NCI-H1092 treated with DMSO at 0.1 percent for 48 hours (cell line): ENCODE data around the gene RAD21L1.
"Not testable (repeated sequence)": the region's sequence is repeated elsewhere in the genome, so short reads cannot be mapped to it uniquely, and the experiment has no call there.

Experiments
- DNase-seq: peaks from one replicate; lab custom pipeline; 2025; lab: John Stamatoyannopoulos, UW

Gene RAD21L1

DNA sequence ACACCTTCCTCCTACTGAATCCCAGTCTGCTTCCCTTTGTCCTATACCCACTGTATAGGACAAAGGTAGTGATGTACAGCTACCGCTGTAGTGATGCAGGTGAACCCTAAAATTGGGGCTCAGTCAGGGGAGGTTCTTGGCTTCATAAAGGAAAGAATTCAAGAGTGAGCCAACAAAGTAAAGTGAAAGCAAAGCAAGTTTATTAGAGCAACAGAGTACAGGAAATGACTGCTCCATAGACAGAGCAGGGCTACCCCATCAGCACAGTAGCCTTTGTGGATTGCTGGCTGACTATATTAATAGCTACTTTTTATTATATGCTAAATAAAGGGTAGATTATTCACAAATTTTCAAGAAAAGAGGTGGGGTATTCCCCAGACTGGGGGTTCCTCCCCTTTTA lies 25.9 kb upstream of the RAD21L1 start:
- no peak for DNase-seq

DNA sequence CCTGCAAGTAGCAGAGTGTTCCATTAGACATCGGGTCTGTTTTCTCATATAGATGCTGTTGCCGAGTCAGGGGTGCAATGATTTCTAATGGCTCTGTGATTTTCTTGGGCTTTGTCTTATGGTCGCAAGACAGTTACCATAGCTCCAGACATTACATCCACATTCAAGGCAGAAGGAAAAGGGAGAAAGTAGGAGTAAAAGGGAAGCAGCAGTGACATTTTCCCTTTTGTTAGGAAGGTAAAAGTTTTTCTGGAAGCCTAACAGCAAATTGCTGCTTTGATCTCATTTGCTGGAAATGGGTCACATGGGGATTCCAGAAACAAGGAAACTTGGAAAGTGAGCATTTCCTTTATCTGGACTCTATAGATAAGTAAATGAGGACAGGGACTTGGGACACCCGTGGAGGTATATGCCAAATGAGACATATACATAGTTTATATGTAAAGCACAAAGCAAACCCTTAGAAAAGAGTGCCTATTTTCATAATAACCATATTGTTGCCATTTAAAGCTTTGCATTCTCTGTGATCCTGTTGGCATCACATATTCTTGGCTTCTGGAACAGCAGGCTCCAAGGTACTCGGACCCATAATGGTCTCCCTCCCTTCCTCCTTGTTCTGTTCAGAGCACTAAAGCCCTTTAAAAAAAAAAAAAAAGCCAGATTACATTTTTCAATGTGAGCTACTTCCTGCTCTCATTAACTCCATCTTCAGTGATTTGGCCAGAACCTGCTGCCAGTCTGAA lies 22.9 kb upstream of the RAD21L1 start, which contains the start of gene C20orf202:
C20orf202 (plus strand) TSS at position 693 of the 743 bp plus-strand sequence. CDS start 132 bp downstream, outside the sequence.
- DNase-seq = no peak

DNA sequence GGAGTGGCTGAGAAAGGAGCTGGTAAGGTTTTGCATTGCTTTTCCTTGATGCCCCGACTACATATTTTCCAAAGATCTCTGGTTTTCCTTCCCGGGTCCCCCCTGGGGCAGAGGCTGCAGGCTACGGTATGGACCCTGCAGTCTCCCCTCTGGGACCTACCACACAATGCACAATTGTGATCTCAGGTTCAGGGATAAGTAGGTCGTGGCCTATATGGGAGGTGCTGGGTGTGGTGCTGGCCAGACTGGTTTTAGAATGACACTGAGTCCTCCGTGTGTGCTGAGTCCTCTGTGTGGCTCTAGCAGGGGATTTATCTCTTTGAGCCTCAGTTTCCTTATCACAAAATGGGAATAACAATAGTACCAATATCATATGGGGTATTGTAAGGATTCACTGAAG lies 22.2 kb upstream of the RAD21L1 start:
- no peak for DNase-seq

DNA sequence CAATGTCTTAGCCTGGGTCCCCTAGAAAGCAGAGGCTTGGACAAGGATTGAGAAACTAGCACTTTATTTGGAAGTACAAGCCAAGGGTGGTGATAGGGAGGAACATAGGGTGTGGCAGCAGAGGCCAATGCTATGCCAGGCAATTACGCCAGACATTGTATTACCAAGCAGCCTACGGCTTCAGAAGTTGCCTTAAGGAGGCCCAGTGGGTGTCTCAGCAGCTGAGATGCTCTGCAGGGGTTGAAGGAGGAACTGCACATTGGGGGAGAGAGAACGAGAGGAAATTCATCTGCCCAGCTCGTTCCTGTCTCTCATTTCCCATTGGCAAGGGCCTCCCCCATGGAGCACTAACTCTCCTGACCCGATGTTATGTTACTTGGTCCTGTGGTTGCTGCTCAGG lies 21.7 kb upstream of the RAD21L1 start:
- no peak for DNase-seq

DNA sequence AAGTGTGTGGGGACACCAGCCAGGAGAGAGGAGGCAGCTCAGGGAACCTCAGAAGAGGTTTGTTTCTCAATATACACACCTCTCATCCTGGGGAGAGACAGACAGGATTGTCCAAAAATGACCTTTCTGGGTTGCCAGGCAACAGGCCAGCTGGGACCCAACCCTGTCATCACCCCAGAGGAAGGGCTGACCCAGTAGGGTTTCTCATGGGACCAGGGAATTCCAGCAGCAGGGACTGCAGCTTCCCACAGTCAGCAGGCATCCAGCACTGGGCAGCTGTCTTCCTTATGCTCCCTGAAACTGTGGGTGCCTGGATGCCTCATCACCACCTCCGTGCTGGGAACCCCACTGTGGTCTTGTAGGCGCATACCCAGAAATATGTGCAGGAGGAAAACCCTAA lies 21.3 kb upstream of the RAD21L1 start:
- no peak for DNase-seq

DNA sequence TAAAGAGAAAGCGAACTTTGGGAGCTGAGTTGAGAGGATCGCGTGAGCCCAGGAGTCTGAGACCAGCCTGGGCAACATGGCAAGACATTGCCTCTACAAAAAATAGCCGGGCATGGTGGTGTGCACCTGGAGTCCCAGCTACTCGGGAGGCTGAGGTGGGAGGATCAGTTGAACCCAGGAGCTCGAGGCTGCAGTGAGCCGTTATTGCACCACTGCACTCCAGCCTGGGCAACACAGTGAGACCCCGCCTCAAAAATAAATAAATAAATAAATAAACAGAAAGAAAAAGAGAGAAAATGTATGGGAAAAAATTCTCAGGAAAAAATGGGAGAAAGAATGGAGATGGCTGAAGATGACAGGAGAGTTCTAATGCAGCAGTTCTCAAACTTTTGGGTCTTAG lies 20.0 kb upstream of the RAD21L1 start:
- no peak for DNase-seq

DNA sequence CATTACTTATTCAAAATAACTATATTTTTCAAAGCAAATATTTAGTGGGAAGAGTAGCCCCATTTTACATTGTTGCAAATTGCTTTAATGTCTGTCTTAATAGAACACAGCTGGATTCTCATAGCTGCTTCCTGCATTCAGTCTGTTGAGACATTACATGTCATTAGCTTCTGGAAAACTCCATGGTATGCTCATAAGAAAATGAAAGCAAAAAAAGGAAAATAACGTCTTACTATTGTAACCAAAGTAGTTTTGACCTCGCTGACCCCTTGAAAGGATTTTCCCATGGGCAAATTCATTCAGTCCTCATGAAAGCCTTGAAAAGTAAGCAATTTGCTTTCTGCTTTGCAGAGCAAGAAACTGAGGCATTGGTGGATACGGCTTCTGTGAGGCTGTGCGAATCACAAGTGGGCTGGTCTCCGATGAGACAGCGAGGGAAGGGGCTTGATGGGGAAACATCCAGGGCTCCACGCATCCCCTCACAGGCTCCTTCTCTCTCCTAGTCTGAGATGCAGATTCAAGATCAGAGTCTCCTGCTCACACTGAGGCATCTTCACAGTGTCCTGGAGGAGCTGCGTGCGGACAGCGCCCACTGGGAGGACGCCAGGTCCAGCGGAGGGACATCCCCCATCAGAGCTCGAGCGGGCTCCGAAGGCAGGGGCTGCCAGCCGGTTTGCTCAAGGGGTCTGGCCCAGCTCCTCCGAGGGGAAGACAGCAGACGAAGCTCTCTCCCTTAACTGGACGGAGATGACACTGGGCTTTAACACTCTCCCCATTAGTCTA lies 19.3 kb upstream of the RAD21L1 start:
- no peak for DNase-seq

DNA sequence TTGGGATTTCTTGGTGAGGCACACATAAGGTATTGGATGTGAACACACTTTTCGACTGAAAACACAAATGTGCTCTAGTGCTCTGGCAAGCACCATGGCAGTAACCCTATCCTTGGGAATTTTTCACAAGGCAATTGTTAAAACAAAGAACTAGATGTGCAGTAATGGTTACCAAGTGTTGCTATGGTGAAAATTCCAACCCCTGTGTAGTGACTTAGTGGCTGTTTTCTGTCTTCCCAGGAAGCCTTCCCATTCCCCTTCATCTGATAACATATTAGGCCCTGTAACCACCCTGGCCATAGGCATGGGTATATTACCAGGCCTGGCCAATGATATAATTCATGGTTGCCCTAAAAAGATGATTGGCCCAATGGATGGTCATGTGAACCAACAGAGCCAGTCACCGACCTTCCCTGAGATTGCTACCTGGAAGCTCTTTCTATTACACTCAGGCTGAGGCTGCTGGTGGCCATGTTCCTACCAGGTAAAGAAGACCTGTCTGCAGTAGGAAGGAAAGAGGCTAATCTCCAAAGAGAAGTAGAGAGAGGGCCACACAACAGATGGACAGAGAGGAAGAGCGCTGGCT lies 18.5 kb upstream of the RAD21L1 start:
- DNase-seq = no peak

DNA sequence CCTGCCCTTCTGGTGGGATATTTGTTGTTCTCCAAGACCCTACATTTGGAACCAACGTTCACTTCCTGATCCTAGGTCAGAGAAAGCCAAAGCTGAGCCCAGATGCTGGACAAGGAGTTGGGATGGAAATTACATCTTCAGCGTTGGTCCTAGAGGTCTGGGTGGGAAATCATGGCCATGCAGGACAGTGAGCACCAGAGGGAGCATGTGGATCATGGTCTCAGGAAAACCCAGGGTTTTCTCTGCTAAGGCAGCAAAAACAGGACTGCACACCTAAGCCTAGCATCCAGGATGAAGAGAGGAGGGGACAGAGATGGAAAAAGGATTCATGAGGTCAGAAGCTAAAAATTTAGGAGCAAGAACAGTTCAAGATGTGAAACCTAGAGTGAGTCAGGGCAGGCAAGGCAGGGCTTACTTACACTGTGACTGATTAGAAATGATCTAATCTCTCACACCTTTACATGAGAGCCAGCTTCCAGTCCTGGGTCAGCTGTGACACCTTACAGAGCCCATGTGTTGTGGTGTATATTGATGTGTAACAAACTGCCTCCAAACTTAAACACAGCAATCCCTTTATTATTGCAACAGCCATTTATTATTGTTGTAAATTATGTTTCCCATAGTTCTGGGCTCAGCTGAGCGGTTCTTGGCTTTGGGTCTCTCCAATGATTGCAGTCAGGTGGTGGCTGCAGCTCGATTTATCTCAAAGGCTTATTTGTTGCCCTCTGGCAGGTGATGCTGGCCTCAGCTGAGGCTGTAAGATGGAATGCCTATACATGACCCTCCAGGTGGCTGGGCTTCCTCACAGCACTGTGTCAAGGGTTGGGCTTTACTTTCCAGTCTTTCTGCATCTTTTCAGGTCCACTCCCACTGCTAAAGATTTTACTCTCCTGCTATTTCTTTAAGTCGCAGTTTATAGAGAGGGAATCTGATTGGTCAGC lies 16.1 kb upstream of the RAD21L1 start:
- no peak for DNase-seq

DNA sequence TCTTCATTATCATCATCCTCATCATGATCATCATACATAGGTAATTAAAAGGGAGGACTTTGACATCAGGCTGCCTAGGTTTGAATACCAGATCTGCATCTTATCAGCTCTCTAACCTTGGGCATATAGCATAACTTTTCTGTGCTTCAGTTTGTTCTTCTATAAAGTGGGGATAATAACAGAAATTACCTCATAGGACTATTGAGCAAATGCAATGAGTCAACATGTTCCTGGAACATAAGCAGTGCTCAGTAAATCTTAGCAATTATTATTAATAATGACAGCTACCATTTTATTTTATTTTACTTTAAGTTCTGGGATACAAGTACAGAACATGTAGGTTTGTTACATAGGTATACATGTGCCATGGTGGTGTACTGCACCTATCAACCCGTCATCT lies 15.3 kb upstream of the RAD21L1 start:
- DNase-seq = no peak

DNA sequence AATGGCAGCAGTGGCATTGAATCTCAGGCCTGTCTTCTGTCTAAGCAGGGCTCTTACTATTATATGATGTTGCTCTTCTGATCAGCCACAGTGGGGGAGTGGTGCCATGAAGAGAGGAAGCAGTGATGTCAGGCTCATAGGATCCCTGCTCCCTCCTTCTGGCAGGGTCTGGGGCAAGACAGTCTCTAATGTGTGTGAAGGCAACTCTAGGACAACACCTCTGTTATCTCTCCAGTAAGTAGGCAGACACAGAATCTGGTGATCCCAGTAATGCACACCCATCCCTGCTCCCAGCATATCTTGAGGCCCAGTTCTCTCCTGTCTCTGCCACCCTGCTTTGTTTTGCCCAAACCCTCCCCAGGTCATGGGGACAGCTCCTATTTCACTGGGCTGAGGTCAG lies 13.8 kb upstream of the RAD21L1 start:
- DNase-seq = no peak

DNA sequence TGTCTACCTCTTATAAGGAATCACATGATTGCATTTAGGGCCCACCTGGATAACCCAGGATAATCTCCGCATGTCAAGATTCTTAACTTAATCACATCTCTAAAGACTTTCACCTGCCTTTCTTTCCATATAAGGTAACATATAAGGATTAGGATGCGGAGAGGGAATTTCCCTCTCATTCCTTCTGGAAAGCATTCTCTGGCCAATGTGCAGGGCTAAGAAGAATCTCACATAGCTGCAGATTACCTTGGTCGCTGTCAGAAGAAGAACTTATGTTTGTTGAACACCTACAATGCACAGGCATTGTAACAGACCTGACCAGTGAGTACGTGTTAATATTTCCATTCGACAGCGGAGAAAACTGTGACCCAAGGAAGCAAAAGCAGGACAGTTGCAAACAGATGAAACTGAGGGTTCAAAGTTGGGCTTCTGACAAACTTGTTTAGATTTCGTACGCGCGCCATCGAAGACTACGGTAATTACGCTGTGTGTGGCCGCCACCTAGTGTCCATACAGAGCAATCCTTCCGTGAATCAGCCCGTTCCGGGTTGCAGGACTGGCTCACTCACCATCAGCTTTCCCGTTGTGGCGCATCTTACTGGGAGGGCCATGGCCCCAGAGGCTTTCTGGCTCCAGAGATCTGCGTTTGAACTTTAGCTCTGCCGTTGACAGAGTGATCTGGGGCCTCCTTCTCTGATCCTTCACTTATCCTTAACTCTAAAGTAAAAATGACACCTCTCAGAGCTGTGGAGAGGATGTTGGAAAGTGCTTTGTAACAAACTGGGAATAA lies 13.0 kb upstream of the RAD21L1 start:
- peak; percentile 51 for DNase-seq

DNA sequence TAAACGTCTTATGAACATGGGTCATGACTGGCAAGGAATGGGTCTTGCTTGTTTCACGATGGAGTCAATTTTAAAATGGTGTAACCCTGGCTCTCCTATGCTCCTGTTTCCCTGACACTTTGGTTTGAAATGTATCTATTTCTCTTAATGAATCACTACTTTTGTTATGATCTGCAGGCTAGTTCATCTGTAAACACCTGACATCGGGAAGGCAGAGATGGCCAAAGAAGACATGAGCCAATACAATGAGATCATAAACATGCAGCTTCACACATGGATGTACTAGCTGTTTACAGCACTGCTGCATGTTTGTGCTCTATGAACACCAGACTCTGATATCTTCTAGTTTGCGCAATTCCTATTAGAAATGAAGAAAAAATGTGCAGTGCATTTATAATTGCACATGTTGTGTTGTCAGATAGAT lies 11.0 kb upstream of the RAD21L1 start:
- DNase-seq = no peak

DNA sequence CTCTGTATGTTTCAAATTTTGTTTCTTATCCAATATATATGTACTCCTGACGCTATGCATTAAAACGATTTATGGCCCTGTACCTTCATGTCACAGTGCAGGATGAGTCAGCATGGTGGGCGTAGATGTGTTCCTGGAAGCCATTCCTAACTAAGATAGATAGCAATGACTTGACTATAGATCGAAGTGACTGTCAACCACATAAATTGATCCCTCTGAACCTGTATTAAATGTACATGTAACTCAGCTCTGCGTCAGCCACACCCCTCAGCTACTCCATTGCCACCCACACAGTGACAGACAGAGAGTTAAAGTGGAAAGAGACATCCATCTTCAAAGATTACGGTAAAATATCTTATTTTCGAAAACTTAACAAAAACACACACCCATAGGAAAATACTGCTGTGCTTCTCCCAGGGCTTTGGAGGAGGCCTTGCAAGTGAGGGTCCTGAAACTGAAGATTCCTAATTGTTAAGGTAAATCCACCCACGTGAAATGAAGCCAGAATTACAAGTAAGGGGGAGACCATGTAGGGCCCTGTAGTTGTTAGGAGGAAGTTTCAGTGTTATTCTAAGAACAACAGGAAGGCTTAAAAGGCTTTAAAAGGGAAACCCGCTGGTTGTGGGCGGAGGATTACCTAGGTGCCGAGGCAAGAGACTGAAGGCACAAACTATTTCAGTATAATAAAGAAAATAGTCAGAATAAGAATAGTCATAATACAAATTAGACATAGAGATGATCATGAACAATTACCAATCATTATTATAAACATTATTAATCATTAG lies 10.3 kb upstream of the RAD21L1 start:
- DNase-seq = no peak

DNA sequence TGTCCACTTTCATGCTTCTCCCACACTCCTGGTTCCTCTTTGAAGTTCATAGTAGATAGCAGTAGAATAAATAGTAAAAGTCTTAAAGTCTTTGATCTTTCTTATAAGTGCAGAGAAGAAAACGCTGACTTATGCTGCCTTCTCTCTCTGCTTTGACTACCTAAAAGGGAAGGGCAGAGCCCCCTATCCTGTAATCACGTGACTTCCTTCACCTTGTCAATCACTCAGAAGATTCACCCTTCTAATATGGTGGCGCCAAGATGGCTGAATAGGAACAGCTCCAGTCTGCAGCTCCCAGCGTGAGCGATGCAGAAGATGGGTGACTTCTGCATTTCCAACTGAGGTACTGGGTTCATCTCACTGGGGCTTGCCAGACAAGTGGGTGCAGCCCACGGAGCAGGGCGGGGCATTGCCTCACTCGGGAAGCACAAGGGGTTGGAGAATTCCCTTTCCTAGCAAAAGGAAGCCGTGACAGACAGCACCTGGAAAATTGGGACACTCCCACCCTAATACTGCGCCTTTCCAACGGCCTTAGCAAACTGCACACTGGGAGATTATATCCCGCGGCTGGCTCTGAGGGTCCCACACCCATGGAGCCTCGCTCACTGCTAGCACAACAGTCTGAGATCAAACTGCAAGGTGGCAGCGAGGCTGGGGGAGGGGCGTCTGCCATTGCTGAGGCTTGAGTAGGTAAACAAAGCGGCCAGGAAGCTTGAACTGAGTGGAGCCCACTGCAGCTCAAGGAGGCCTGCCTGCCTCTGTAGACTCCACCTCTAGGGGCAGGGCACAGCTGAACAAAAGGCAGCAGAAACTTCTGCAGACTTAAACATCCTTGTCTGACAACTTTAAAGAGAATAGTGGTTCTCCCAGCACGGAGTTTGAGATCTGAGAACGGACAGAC lies 9.1 kb upstream of the RAD21L1 start:
- DNase-seq = not testable (repeated sequence)

DNA sequence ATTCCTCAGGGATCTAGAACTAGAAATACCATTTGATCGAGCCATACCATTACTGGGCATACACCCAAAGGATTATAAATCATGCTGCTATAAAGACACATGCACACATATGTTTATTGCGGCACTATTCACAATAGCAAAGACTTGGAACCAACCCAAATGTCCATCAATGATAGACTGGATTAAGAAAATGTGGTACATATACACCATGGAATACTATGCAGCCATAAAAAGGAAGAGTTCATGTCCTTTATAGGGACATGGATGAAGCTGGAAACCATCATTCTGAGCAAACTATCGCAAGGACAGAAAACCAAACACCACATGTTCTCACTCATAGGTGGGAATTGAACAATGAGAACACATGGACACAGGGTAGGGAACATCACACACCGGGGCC lies 3.1 kb upstream of the RAD21L1 start:
- not testable (repeated sequence) for DNase-seq

DNA sequence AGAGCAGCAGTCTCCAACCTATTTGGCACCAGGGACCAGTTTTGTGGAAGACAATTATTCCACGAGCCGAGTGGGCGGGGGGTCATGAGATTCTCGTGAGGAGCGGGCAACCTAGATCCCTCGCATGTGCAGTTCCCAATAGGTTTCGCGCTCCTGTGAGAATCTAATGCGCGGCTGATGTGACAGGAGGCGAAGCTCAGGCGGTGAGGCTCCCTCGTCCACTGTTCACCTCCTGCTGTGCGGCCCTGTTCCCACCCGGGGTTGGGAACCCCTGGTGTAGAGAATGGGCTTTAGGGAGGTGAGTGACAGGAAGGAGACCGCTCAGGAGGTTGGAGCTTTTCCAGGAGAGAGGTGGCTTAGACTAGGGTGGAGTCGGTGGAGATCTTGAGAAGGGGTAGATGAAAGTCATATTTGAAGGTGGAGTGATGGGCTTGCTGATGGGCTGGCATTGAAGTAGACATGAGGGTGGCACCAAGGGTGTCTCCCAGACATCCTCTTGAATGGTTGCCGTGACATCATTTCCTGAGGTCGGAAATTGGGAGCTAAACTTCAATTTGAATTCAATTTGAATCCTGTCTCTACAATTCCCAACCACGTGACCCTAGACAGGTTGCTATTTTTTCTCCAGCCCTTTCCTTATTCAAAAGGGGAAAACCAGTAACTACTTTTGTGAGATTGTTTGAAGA lies 1.5 kb upstream of the RAD21L1 start:
- DNase-seq = no peak

DNA sequence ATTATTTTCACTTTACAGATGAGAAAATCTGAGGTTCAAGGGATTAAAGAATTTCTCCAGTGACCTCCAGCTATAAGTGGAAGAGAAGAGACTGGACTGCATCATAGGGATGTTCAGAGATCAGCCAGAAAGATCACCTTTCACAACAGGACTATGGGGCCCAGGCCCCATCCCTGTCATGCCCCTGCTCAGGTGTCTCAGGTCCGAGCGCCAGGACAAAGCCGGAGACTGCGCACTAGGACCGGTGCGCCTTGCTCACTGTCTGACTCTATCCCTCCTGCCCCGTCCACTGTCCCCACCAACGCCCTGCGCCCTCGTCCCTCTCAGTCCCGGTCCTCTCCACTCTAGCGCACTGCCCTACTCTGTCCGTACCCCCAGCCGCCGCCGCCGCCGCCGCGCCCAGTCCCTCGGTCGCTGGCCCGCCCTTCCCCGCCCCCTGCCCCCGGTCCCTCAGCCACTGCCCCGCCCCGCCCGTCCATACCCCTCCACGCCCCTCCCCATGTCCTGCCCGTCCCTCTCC lies 521 bp upstream of the RAD21L1 start:
- DNase-seq = no peak
